GM23338 (cell line): ENCODE results near the gene FOXP2.

Experiments
- CREB1 ChIP-seq: fragments of 250-450 bp; sonication (Bioruptor Pico); IDR thresholded peaks from 2 replicates; pipeline ENCODE4 v1.5.0; 2020; ENCODE audit warnings: low read depth, mild to moderate bottlenecking, moderate library complexity
- CTCF ChIP-seq, 2 experiments: fragments of 200-600 bp in 1 of 2; sonication (generic) in 1 of 2; conservative IDR thresholded peaks; 2 replicates each; pipeline versions ENCODE4 v1.5.1 to v1.6.1; 2016 to 2017; ENCODE audit warnings: antibody characterized with exemption in 2 of 2, low read depth in 2 of 2, mild to moderate bottlenecking in 2 of 2, moderate library complexity in 1 of 2
- ETS1 ChIP-seq: IDR thresholded peaks from 2 replicates; pipeline ENCODE4 v1.6.1; 2016; ENCODE audit warnings: antibody characterized with exemption
- EZH2 ChIP-seq: fragments of 200-600 bp; sonication (generic); IDR thresholded peaks from one replicate; pipeline ENCODE4 v1.8.0; 2017; ENCODE audit warnings: antibody characterized with exemption, mild to moderate bottlenecking, low read depth; ENCODE audit not compliant: unreplicated experiment
- POLR2AphosphoS5 ChIP-seq: IDR thresholded peaks from 2 replicates; pipeline ENCODE4 v1.6.1; 2016; ENCODE audit warnings: antibody characterized with exemption, low read depth
- REST ChIP-seq: IDR thresholded peaks from one replicate; pipeline ENCODE4 v1.6.1; 2018; ENCODE audit warnings: antibody characterized with exemption; ENCODE audit not compliant: unreplicated experiment

- TF ChIP-seq CTCF (conservative IDR thresholded peaks at IDR 0.05; ENCODE audit: low read depth in 2 of 2) (no peak), ETS1 (no peak), EZH2 (no peak), POLR2AphosphoS5 (no peak), REST (no peak), CREB1 (CRISPR knock-in tag) (no peak)
These were observed 45.3 kb upstream of the FOXP2 start for GRCh38 chr7:114369294-114369693.
